Mesenchymal stem cell (in vitro differentiated cells and primary cell): ENCODE measurements around the gene SLC10A6.
A peak's percentile ranks its signal among the peaks of the same experiment; 100 is the strongest.

Experiments
- DNase-seq: peaks from one replicate; pipeline ENCODE4 v3.0.0-alpha.2; 2013
- H2AFZ ChIP-seq: one replicate; pipeline ENCODE4 v1.6.1; 2013; ENCODE audit warnings: low read depth, mild to moderate bottlenecking, control low read depth, inconsistent platforms, low read length, moderate library complexity
- H2AK5ac ChIP-seq: 2 replicates; pipeline ENCODE4 v1.6.1; 2013; ENCODE audit warnings: low read length, moderate library complexity, mild to moderate bottlenecking, inconsistent platforms; ENCODE audit not compliant: severe bottlenecking
- H2BK120ac ChIP-seq: one replicate; pipeline ENCODE4 v1.6.1; 2013; ENCODE audit warnings: low read depth, mild to moderate bottlenecking, inconsistent platforms, low read length, moderate library complexity
- H2BK12ac ChIP-seq, 2 experiments: one replicate each; pipeline ENCODE4 v1.6.1; 2013; ENCODE audit warnings: inconsistent platforms in 2 of 2, low read length in 2 of 2, mild to moderate bottlenecking in 2 of 2, moderate library complexity in 2 of 2, control low read depth in 1 of 2
- H2BK15ac ChIP-seq: one replicate; pipeline ENCODE4 v1.6.1; 2013; ENCODE audit warnings: mild to moderate bottlenecking, low read depth, inconsistent platforms; ENCODE audit not compliant: poor library complexity, severe bottlenecking
- H2BK5ac ChIP-seq: 2 replicates; pipeline ENCODE4 v1.6.1; 2013; ENCODE audit warnings: low read depth, mild to moderate bottlenecking, low read length, control low read depth, inconsistent platforms; ENCODE audit not compliant: poor library complexity, severe bottlenecking
- H3K14ac ChIP-seq, 2 experiments: one replicate each; pipeline ENCODE4 v1.6.1; 2013; ENCODE audit warnings: inconsistent platforms in 2 of 2, low read length in 2 of 2, control low read depth in 1 of 2, mild to moderate bottlenecking in 1 of 2, moderate library complexity in 1 of 2
- H3K18ac ChIP-seq, 2 experiments: one replicate each; pipeline ENCODE4 v1.6.1; 2013; ENCODE audit warnings: inconsistent platforms in 2 of 2, low read length in 2 of 2, control low read depth in 1 of 2, low read depth in 1 of 2, mild to moderate bottlenecking in 1 of 2
- H3K23ac ChIP-seq, 2 experiments: one replicate each; pipeline ENCODE4 v1.6.1; 2013; ENCODE audit warnings: inconsistent platforms in 2 of 2, low read length in 2 of 2, mild to moderate bottlenecking in 2 of 2, moderate library complexity in 2 of 2, control low read depth in 1 of 2
- H3K27ac ChIP-seq: 2 replicates; pipeline ENCODE4 v1.5.1; 2013; ENCODE audit warnings: mild to moderate bottlenecking, moderate library complexity, low read length, control low read depth, inconsistent platforms; ENCODE audit not compliant: poor library complexity, severe bottlenecking
- H3K27me3 ChIP-seq, 2 experiments: 2 replicates each; pipeline versions ENCODE4 v1.6.1 to v1.7.0; 2013; ENCODE audit warnings: low read length in 2 of 2, mild to moderate bottlenecking in 2 of 2, moderate library complexity in 2 of 2, control low read depth in 1 of 2, inconsistent platforms in 1 of 2; ENCODE audit not compliant: control insufficient read depth in 1 of 2, insufficient read depth in 1 of 2
- H3K36me3 ChIP-seq, 2 experiments: 2 replicates each; pipeline versions ENCODE4 v1.6.1 to v1.7.0; 2013; ENCODE audit warnings: low read length in 2 of 2, control low read depth in 1 of 2, inconsistent platforms in 1 of 2, low read depth in 1 of 2, mild to moderate bottlenecking in 1 of 2; ENCODE audit not compliant: insufficient read depth in 2 of 2, control insufficient read depth in 1 of 2
- H3K4ac ChIP-seq, 2 experiments: one replicate each; pipeline ENCODE4 v1.6.1; 2013; ENCODE audit warnings: inconsistent platforms in 2 of 2, low read length in 2 of 2, mild to moderate bottlenecking in 2 of 2, moderate library complexity in 2 of 2, control low read depth in 1 of 2, low read depth in 1 of 2
- H3K4me1 ChIP-seq: 2 replicates; pipeline ENCODE4 v1.6.1; 2013; ENCODE audit warnings: low read depth, low read length, control low read depth; ENCODE audit not compliant: control insufficient read depth, insufficient read depth
- H3K4me2 ChIP-seq: 2 replicates; pipeline ENCODE4 v1.6.1; 2013; ENCODE audit warnings: low read length, mild to moderate bottlenecking, inconsistent platforms; ENCODE audit not compliant: poor library complexity, severe bottlenecking
- H3K4me3 ChIP-seq, 2 experiments: 2 replicates each; pipeline versions ENCODE4 v1.5.1 to v1.7.0; 2013; ENCODE audit warnings: low read length in 2 of 2, mild to moderate bottlenecking in 2 of 2, control low read depth in 1 of 2, low read depth in 1 of 2; ENCODE audit not compliant: insufficient read depth in 1 of 2
- H3K79me1 ChIP-seq: replicated peaks from 2 replicates; pipeline ENCODE4 v1.6.1; 2013; ENCODE audit warnings: mild to moderate bottlenecking, control low read depth, low read length, inconsistent platforms; ENCODE audit not compliant: poor library complexity, severe bottlenecking
- H3K9ac ChIP-seq: 2 replicates; pipeline ENCODE4 v1.7.0; 2013; ENCODE audit warnings: mild to moderate bottlenecking, low read length, moderate library complexity
- H3K9me3 ChIP-seq: 2 replicates; pipeline ENCODE4 v1.7.0; 2013; ENCODE audit warnings: mild to moderate bottlenecking, low read length; ENCODE audit not compliant: control insufficient read depth
- H4K8ac ChIP-seq: one replicate; pipeline ENCODE4 v1.6.1; 2013; ENCODE audit warnings: inconsistent platforms, mild to moderate bottlenecking, low read length, moderate library complexity
- H4K91ac ChIP-seq: one replicate; pipeline ENCODE4 v1.6.1; 2013; ENCODE audit warnings: mild to moderate bottlenecking, low read length, inconsistent platforms
- whole genome bisulfite sequencing: methylation state at CpG from one replicate; pipeline ENCODE4 v1.1.7; 2013; ENCODE audit warnings: mixed read lengths; 5-methylcytosine and 5-hydroxymethylcytosine counted together

The SLC10A6 gene

GRCh38 chr4:86848136-86848535, 1.0 kb downstream of the SLC10A6 start:
- Histone ChIP-seq H2BK15ac (no peak overlapping the region), H3K9me3 (no peaks in the 10 kb centered on the region), H4K91ac (no peak overlapping the region), H4K8ac (no peak overlapping the region), H3K4me3 (no peak overlapping the region), H3K79me1 (no peaks in the 10 kb centered on the region), H3K4ac (no peak overlapping the region), H3K27ac (no peak overlapping the region), H3K27me3 (no peaks in the 10 kb centered on the region), H2BK5ac (no peak overlapping the region), H2AK5ac (no peak overlapping the region), H3K36me3 (no peaks in the 10 kb centered on the region), H3K9ac (peak overlapping the region; percentile 19), H2BK120ac (no peak overlapping the region), H3K14ac (no peak overlapping the region), H3K23ac (no peak overlapping the region), H3K4me1 (peaks cover 1% of the 10 kb centered on the region), H2BK12ac (peak overlapping the region in 1 of 2 experiments; percentile 8), H3K4me2 (no peak overlapping the region), H2AFZ (no peak overlapping the region), H3K18ac (no peak overlapping the region)
- WGBS = 77% methylated on average over 7 of the region's 7 CpGs
- no peak for DNase-seq

DNA sequence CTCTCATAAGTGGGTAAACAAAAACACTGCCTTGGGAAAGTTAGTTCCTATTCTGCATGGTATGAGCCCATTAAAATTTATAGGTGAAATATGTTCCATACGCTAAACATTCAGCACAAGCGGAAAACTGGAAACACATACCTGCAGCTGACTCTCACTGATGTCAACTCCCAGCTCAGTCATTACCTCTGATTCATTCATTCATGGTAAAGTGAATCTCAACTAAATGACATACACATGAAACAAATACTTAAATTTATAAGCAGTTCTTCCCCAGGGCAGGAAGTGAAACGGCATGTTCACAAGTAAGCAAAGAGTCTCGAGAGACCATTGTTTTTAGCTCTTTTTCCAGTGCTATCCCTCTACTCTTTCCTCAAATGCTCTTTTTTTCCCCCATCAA, 1.6 kb downstream of the SLC10A6 start:
- Histone ChIP-seq H3K36me3 (no peaks in the 10 kb centered on the region), H2BK12ac (no peak overlapping the region), H3K9ac (peak overlapping the region; percentile 19), H2BK5ac (no peak overlapping the region), H2AK5ac (no peak overlapping the region), H3K14ac (no peak overlapping the region), H3K27ac (no peak overlapping the region), H3K23ac (no peak overlapping the region), H3K4me1 (peaks cover 1% of the 10 kb centered on the region), H3K4me2 (no peak overlapping the region), H2BK120ac (no peak overlapping the region), H3K9me3 (no peaks in the 10 kb centered on the region), H3K79me1 (no peaks in the 10 kb centered on the region), H3K18ac (no peak overlapping the region), H4K91ac (no peak overlapping the region), H4K8ac (no peak overlapping the region), H3K4me3 (peak overlapping the region in 1 of 2 experiments; percentile 8), H3K4ac (no peak overlapping the region), H2AFZ (no peak overlapping the region), H2BK15ac (no peak overlapping the region), H3K27me3 (no peaks in the 10 kb centered on the region)
- DNase-seq = no peak
- 77% methylated on average over 4 of the region's 4 CpGs for WGBS

- Histone ChIP-seq H3K27me3 (no peaks in the 10 kb centered on the region), H3K18ac (no peak overlapping the region), H3K4ac (no peak overlapping the region), H4K8ac (no peak overlapping the region), H3K27ac (no peak overlapping the region), H2BK120ac (no peak overlapping the region), H2AK5ac (no peak overlapping the region), H2AFZ (no peak overlapping the region), H2BK5ac (no peak overlapping the region), H3K9me3 (no peaks in the 10 kb centered on the region), H3K4me1 (peaks cover 1% of the 10 kb centered on the region), H2BK12ac (no peak overlapping the region), H3K9ac (no peak overlapping the region), H3K36me3 (no peaks in the 10 kb centered on the region), H4K91ac (no peak overlapping the region), H3K4me3 (no peak overlapping the region), H3K14ac (no peak overlapping the region), H3K23ac (no peak overlapping the region), H3K4me2 (no peak overlapping the region), H3K79me1 (no peaks in the 10 kb centered on the region), H2BK15ac (no peak overlapping the region)
- no peak for DNase-seq
These were observed 2.3 kb downstream of the SLC10A6 start for GRCh38 chr4:86846921-86847320.

DNA sequence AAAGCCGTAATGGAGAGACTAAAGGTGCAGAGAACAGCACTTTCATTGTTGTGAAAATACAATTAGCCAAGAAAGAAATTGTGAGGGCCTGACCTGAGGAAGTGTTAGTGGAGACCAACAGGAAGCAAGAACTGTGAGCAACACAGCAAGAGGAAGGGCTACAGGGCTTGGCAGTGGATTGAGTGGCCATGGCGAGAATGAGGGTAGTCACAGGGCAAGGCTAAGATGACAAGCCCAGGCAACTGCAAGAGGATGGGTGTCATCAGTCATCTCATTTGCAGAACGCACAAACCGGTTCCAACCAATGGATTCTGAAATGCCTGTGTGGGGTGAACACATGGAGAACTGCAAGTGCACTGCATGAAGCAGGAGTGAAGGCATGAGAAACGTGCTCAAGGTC, 3.6 kb downstream of the SLC10A6 start:
- Histone ChIP-seq H3K4me2 (no peak overlapping the region), H3K4ac (no peak overlapping the region), H3K9ac (no peak overlapping the region), H3K4me3 (no peak overlapping the region), H2AFZ (no peak overlapping the region), H3K4me1 (peaks cover 1% of the 10 kb centered on the region), H2BK120ac (no peak overlapping the region), H2BK5ac (no peak overlapping the region), H2BK15ac (no peak overlapping the region), H3K79me1 (no peaks in the 10 kb centered on the region), H3K9me3 (no peaks in the 10 kb centered on the region), H2AK5ac (no peak overlapping the region), H3K23ac (no peak overlapping the region), H4K91ac (peak overlapping the region; percentile 43), H3K27me3 (no peaks in the 10 kb centered on the region), H4K8ac (no peak overlapping the region), H3K27ac (no peak overlapping the region), H3K36me3 (no peaks in the 10 kb centered on the region), H2BK12ac (peak overlapping the region in 1 of 2 experiments; percentile 32), H3K14ac (no peak overlapping the region), H3K18ac (no peak overlapping the region)
- no peak for DNase-seq
- 89% methylated on average over 5 of the region's 5 CpGs for WGBS
